Suprapubic skin (tissue), 3 donors: ENCODE results near the gene MOGAT3.

Experiments used
- POLR2AphosphoS5 ChIP-seq, 3 donors: sonication (generic); formaldehyde crosslinking; IDR thresholded peaks; one replicate each; pipeline ENCODE4 v1.6.1; 2017; ENCODE audit warnings: antibody characterized with exemption in 3 of 3
- TF ChIP-seq, protein P1 (sequence below), 2 donors: fragments of 200-600 bp in 1 of 2; fragments of 450-650 bp in 1 of 2; sonication (generic) in 1 of 2; IDR thresholded peaks; one replicate each; pipeline ENCODE4 v1.5.1; 2016 to 2019; ENCODE audit warnings: antibody characterized with exemption in 2 of 2, mild to moderate bottlenecking in 1 of 2, moderate library complexity in 1 of 2

DNA sequence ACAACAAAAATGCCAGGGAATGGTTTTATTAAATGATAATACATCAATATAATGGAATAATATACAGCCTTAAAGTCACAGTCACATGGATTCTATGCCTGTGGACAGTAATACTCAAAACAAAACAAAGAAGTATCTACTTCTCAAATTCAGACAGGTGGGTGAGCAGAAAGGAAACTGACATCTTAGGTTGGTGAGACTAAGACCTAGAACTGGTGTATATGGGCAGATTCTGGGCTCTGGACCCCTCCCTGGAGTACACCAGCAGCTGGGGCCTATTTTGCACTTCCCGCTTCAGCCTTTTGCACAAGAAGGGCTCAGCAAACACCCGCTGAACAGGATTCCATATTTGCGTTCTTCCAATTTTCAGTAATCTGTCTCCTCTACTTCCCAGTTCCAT is 49.5 kb upstream of the MOGAT3 start:
- TF ChIP-seq, protein P1, sequence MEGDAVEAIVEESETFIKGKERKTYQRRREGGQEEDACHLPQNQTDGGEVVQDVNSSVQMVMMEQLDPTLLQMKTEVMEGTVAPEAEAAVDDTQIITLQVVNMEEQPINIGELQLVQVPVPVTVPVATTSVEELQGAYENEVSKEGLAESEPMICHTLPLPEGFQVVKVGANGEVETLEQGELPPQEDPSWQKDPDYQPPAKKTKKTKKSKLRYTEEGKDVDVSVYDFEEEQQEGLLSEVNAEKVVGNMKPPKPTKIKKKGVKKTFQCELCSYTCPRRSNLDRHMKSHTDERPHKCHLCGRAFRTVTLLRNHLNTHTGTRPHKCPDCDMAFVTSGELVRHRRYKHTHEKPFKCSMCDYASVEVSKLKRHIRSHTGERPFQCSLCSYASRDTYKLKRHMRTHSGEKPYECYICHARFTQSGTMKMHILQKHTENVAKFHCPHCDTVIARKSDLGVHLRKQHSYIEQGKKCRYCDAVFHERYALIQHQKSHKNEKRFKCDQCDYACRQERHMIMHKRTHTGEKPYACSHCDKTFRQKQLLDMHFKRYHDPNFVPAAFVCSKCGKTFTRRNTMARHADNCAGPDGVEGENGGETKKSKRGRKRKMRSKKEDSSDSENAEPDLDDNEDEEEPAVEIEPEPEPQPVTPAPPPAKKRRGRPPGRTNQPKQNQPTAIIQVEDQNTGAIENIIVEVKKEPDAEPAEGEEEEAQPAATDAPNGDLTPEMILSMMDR (IDR thresholded peaks at IDR 0.05): no peak
- TF ChIP-seq POLR2AphosphoS5 (IDR thresholded peaks at IDR 0.05): no peak
